DND-41 (cell line): ENCODE measurements around the gene CEBPB.

ENCODE experiments used
- EZH2 ChIP-seq: IDR thresholded peaks from 3 replicates; pipeline ENCODE4 v1.6.1; 2012; ENCODE audit warnings: borderline replicate concordance, low read depth, mild to moderate bottlenecking, moderate library complexity, low read length, inconsistent platforms; ENCODE audit not compliant: severe bottlenecking
- TF ChIP-seq, protein P1 (sequence below): IDR thresholded peaks from 2 replicates; pipeline ENCODE4 v1.5.1; 2012; ENCODE audit warnings: borderline replicate concordance, low read length, moderate library complexity, mild to moderate bottlenecking; ENCODE audit not compliant: poor library complexity, severe bottlenecking; ENCODE audit errors: extremely low read depth

DNA sequence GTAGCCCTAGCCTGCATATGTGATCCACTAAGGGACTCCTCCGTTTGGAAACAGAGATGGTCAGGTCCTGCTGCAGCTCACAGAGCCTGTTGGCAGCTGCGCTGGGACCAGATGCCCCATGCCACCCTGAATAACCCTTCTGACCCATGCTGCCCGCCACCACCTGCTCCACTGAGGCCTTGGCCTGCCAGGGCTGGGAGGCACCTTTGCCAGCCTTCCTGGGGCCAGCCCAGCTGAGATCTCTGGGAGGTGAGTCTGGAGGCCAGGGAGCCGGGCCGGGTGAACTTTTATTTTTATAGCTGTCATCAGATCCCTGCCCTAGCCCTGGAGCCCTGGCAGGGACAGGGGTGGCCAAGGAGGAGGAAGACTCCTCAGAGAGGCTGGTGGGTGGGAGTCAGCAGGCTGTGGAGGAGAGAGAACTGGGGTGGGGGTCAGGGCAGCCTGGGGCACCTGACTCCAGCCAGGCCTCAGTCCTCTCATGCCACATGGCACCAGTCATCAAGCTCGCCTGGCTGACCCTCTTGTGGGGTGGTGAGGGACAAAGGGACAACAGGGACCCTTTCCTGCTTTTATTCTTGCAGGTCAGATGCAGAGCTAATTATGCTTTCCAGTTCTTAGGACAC lies 10.0 kb downstream of the CEBPB start:
- TF ChIP-seq, protein P1, sequence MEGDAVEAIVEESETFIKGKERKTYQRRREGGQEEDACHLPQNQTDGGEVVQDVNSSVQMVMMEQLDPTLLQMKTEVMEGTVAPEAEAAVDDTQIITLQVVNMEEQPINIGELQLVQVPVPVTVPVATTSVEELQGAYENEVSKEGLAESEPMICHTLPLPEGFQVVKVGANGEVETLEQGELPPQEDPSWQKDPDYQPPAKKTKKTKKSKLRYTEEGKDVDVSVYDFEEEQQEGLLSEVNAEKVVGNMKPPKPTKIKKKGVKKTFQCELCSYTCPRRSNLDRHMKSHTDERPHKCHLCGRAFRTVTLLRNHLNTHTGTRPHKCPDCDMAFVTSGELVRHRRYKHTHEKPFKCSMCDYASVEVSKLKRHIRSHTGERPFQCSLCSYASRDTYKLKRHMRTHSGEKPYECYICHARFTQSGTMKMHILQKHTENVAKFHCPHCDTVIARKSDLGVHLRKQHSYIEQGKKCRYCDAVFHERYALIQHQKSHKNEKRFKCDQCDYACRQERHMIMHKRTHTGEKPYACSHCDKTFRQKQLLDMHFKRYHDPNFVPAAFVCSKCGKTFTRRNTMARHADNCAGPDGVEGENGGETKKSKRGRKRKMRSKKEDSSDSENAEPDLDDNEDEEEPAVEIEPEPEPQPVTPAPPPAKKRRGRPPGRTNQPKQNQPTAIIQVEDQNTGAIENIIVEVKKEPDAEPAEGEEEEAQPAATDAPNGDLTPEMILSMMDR: no peak
- TF ChIP-seq EZH2: no peak
